HPDE6-E6E7 (cell line): Measurements from ENCODE around the gene TMEM132E.
A peak's percentile ranks its signal among the peaks of the same experiment; 100 is the strongest.

ENCODE experiments used
- DNase-seq: peaks from one replicate; pipeline ENCODE4 v3.0.0; 2011; ENCODE audit warnings: missing footprints; ENCODE audit errors: extremely low spot score

The TMEM132E gene

GRCh38 chr17:34634551-34635160, 55.3 kb downstream of the TMEM132E start:
- no peak for DNase-seq

GRCh38 chr17:34635876-34636275, 56.5 kb downstream of the TMEM132E start:
- no peak for DNase-seq

- DNase-seq = no peak
These were observed 57.7 kb downstream of the TMEM132E start for GRCh38 chr17:34637041-34637547.

GRCh38 chr17:34637548-34638525, 58.5 kb downstream of the TMEM132E start:
- peak; percentile 43 for DNase-seq

GRCh38 chr17:34638526-34639260, 59.3 kb downstream of the TMEM132E start:
- no peak for DNase-seq

- DNase-seq = no peak
These were observed 60.5 kb downstream of the TMEM132E start for GRCh38 chr17:34639706-34640425.

- no peak for DNase-seq
These were observed 62.0 kb downstream of the TMEM132E start for GRCh38 chr17:34641368-34641767.

GRCh38 chr17:34644941-34645550, 65.7 kb downstream of the TMEM132E start:
- no peak for DNase-seq

GRCh38 chr17:34645594-34645993, 66.2 kb downstream of the TMEM132E start:
- no peak for DNase-seq

GRCh38 chr17:34647511-34647910, 68.1 kb downstream of the TMEM132E start:
- no peak for DNase-seq

- DNase-seq = no peak
These were observed 70.8 kb downstream of the TMEM132E start for GRCh38 chr17:34650051-34650750.

GRCh38 chr17:34651402-34651811, 72.0 kb downstream of the TMEM132E start:
- no peak for DNase-seq

- no peak for DNase-seq
These were observed 72.7 kb downstream of the TMEM132E start for GRCh38 chr17:34652021-34652555.

GRCh38 chr17:34653511-34653910, 74.1 kb downstream of the TMEM132E start:
- DNase-seq = no peak

- DNase-seq = no peak
These were observed 75.0 kb downstream of the TMEM132E start for GRCh38 chr17:34654276-34654880.

- DNase-seq = no peak
These were observed 75.5 kb downstream of the TMEM132E start for GRCh38 chr17:34654881-34655276.

- no peak for DNase-seq
These were observed 77.4 kb downstream of the TMEM132E start for GRCh38 chr17:34656801-34657200.

- DNase-seq = no peak
These were observed 79.6 kb downstream of the TMEM132E start for GRCh38 chr17:34658811-34659560.

GRCh38 chr17:34663714-34664113, 84.3 kb downstream of the TMEM132E start:
- DNase-seq = no peak
